Mesangial cell (primary cell): ENCODE measurements around the gene DENND4B. TPM values are rescaled to one million over a fixed set of nuclear protein-coding genes. Genes with fewer than 3 reads are reported as not detected.

Source experiments
- total RNA-seq: library from RNA; depleted of rRNA; stranded (reverse); fragments of >200 nt; gene quantifications from 2 replicates; pipeline ENCODE4 v1.2.3, GENCODE V29; 2015

Gene DENND4B, protein sequence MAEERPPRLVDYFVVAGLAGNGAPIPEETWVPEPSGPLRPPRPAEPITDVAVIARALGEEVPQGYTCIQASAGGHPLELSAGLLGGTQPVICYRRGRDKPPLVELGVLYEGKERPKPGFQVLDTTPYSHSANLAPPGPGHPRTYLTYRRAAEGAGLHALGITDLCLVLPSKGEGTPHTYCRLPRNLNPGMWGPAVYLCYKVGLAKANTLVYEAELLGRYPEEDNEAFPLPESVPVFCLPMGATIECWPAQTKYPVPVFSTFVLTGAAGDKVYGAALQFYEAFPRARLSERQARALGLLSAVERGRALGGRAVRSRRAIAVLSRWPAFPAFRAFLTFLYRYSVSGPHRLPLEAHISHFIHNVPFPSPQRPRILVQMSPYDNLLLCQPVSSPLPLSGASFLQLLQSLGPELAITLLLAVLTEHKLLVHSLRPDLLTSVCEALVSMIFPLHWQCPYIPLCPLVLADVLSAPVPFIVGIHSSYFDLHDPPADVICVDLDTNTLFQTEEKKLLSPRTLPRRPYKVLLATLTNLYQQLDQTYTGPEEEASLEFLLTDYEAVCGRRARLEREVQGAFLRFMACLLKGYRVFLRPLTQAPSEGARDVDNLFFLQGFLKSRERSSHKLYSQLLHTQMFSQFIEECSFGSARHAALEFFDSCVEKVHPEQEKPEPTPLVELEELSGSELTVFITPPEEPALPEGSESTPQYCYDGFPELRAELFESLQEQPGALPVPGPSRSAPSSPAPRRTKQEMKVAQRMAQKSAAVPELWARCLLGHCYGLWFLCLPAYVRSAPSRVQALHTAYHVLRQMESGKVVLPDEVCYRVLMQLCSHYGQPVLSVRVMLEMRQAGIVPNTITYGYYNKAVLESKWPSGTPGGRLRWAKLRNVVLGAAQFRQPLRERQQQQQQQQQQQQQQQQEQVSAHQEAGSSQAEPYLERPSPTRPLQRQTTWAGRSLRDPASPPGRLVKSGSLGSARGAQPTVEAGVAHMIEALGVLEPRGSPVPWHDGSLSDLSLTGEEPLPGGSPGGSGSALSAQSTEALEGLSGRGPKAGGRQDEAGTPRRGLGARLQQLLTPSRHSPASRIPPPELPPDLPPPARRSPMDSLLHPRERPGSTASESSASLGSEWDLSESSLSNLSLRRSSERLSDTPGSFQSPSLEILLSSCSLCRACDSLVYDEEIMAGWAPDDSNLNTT (N-terminal part only)
- 22.8 and 25.6 TPM in 2 replicates for total RNA-seq

DNA sequence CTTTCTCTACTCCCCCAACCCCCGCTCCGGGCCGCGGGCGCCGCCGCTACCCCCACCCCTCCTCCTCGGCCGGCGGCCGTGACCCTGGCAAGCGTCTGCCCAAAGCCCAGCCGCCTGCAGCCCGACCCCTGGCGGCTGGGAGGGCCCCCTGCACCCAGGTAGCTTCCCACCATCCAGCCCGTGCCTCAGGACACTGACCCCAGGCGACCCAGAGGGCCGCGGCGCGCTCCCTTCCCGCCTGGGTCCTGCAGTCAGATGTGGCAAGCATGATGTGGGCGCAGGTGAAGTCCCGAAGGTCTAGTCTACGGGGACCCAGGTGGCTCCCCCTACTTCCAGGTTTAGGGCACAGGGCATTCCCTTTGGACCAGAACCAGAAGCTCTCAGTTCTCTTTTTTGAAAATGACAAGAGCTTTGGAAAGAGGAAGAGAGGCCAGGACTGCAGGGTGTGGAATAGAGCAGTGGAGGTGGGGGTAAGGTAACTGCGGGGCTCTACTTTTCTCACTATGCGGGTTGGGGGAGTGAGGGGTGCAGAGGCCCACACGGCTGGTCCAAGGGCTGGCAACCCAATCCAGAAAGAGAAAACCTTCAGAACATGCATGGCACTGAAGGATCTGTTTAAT, at the start of gene DENND4B:
DENND4B (minus strand) TSS at position 97 of the 620 bp plus-strand sequence. CDS start 2,344 bp downstream, outside the sequence.

DNA sequence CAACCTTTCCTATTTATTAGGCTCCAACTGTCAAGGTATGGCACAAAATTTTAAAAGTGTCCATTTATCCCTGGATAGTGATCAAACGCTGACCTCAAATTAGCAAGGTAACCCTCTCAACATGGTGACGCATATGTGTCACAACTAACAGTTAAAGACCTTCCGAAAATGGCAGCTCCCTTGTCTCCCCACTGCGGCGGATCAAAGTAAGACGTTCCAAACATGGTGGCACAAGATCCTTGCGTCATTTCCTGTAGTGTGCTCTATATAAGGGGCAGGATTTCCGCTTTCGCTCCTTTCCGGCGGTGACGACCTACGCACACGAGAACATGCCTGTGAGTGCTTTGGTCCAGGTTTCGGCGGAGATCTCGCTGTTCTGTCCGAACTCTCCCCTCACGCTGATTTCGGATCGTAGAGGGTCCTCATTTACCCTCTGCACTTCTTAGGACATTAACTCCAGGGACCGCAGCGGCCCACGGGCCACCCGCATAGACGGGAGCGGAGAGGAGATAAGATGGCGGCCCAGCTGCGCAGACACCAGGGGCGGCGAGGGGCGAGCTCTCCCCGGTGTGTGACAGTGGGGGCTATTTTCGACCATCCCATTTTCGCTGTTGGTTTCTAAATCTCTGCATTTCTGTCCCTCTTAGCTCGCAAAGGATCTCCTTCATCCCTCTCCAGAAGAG, 44.1 kb upstream of the DENND4B start, which contains the start of gene RPS27:
RPS27 (plus strand) TSS at position 295 of the 683 bp plus-strand sequence; CDS start at position 330, 35 bp downstream.

DNA sequence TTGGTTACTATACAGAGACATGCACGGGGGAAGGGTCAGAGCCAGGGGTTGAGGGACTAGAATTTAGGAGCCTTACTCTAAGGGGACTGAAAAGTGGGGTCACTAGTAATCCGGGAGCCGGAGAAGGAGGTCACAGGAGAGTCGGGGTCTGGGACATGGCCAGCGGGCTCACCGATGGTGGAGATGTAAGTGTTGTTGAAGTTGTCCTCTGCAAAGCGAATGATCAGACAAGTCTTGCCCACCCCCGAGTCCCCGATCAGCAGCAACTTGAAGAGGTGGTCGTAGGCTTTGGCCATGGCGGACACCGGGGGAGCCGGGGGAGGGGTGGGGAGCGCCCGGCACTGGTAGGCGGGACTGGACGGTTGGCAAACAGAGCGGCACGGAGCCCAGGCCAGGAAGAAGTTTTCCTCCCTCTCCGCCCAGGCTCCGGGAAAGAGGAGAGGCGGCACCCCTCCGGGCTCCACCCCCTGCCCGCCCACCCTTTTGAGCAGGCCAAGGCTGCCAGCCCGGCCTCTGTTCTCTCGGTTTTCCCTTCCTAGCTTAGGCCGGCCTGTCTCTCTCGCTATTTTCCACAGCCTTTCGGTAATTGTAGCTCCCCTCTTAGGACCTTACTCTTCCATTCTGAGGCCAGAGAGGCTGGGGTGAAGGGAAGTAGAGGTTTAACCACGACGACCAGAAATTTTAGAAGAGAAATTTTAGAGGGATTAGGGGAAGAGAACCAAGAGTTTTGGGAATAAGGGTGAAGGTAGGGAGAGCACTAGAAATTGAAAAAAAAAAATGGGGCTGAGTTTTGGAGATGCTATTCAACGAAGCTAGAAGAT, 39.6 kb upstream of the DENND4B start, which contains the start of gene RAB13:
RAB13 (minus strand) TSS at position 399 of the 821 bp plus-strand sequence; CDS start at position 296, 103 bp downstream.

DNA sequence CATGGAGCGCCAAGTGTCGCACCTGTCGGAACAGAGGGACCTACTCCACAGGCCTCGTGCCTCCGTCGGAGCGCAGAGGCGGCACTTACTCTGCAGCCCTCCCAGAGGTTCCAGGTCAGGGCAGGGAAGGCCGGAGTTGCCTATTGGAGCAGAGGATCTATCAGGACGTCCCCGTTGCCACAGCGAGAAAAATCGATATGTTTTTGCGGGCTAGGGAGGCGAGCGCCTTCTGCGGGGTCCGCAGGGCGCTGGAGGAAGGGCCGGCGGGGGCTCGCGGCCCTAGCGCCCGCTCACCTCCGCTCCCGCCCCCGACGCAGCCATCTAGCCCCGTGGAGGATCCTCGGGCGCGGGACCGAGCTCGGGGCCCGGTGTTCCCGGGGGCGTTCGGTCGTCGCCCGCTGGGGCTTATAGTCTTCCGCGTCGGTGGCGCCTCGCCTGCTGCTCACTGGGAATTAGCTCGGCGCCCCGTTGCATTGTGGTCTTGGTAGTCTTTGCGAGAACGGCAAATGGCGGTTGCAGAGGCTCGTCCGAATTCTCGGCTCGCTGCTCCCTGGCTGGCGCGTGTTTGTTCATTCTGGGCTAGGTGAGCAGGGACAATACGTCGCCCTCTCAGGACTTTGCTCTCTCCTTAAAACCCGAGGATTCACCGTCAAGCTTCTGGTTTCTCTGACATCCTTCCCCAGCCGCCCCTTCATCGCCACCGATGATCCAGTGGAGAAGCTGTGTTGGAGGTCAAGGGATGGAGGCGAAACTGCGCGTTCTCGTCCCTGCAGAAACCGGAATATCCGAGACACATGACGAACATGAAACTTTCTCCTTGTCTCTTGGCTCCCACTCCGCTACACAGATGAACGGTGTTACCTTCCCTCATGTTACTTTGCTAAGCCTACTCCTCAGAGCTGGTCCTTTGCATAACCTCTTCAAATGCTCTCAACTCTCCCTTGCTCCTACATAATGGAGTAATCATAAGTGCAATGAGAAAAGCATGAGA, 31.0 kb upstream of the DENND4B start, which contains the start of gene JTB:
JTB (minus strand) TSS at position 425 of the 991 bp plus-strand sequence; CDS start at position 3, 422 bp downstream.

DNA sequence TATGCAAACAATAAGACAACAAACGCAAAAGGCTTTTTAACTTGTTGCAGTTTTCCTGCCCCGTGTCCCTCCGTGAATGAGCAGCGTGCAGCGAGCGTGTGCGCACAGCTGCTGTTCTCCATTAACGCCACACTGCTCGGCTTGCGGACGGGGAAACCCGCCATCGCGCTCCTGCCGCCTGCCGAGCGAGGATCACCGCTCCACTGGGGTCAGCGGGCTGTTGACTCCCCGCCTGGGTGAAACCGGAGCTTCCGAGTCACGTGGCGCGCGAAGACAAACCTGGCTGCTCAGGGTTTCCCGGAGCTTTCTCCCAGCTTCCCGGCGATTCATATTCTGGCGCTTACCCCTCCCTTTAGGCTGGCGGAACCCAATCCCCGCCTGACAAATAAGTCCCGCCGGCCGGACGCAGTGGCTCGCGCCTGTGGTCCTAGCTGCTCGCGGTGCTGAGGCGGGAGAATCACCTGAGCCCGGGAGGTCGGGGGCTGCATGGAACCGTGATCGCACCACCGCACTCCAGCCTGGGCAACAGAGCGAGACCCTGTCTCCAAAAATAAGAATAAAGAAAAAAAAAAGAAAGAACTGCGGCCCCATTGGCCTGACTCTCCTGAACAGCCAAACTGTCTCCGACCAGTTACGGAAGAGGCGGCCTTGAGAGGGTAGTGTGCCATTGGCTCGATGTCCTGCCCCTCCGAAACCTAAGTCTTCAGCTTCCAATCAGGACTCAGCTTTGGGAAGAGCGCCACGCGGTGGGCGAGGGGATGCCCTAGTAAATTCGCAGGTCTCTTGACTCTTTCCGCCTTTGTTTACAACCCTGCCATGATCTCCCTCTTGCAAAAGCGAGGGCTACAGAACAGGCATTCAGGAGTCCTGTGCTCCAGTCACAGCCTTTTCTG, 20.8 kb upstream of the DENND4B start, which contains the start of gene CREB3L4:
CREB3L4 (plus strand) TSS at position 796 of the 893 bp plus-strand sequence. CDS start 624 bp downstream, outside the sequence.

DNA sequence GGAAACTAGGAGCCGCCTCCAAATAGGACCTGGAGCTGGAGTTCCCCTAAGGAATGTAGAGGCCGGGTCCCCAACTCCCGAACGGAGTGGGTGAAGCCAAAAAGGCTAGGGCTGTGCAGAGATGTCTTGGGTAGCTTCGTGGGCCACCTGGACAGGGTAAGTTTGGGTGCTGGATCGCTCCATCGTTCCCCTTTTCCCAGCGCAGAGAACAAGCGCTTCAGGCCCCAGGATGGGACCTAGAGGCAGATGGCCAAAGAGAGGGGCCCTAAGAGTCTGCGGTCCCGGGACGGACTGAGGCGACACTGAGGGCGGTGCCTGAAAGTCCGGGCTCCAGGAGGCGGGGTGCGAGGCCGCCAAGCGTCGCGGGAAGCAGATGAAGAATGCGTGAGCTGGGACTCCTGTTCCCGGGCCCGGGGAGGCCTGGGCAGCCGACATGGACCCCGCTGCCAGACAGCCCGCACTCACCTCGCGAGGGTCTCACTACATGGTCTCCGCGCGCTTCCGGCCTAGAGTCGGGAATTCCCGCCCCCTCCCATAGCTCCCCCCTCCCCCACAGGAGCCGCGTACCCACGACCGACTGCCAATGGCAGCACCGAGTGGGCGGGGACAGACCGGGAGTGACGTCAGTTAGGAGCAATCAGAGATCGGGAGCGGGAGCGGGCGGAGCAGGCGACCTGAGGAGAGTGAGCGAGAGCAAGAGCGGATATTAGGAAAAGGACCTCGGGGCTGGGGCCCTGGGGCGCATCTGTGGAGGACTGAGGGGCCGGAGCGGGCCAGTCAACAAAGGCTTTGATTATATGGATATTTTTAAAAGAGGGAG, 16.7 kb upstream of the DENND4B start, which contains the start of gene SLC39A1:
SLC39A1 (minus strand) TSS at position 508 of the 820 bp plus-strand sequence. CDS start 822 bp downstream, outside the sequence.

DNA sequence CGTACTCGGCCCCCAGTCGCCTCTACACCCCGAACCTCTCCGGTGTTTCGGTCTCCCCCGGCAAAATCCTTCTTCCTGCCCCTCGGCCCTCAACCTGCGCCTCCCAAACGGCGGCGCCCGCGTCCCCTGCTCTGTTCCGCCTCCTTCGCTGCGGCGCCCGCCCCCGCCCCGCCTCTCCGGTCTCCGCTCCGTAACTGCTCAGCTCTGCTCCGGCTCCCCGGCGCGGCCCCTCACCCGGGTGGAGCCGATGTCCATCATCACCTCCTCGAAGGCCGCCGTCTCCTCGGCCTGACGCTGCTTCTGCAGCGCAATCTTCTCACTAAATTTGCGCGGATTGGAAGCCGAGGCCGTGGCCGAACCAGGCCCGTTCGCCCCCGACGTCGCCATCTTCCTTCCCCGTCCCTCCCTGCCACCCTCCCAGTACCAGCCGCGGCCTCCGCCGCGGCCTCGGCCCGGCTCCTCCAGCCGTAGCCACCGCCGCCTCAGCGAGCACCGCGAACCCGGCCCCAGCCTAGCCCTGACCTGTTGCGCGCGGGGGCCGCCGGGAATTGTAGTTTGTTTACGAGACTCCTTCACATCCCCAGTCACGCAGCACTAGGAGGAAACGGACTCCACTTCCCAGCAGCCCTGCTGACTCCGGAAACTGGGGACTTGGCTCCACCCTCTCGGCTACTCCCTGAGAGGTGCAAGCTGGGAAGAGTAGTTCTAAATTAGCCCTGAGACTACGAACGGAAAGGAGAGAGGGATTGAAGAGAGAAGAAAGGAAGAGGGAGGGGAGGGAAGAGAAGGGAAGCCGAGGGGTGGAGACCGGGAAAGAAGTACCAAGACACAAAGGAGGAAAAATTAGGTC, 11.8 kb upstream of the DENND4B start, which contains the start of gene CRTC2:
CRTC2 (minus strand) TSS at position 502 of the 850 bp plus-strand sequence; CDS start at position 387, 115 bp downstream.

DNA sequence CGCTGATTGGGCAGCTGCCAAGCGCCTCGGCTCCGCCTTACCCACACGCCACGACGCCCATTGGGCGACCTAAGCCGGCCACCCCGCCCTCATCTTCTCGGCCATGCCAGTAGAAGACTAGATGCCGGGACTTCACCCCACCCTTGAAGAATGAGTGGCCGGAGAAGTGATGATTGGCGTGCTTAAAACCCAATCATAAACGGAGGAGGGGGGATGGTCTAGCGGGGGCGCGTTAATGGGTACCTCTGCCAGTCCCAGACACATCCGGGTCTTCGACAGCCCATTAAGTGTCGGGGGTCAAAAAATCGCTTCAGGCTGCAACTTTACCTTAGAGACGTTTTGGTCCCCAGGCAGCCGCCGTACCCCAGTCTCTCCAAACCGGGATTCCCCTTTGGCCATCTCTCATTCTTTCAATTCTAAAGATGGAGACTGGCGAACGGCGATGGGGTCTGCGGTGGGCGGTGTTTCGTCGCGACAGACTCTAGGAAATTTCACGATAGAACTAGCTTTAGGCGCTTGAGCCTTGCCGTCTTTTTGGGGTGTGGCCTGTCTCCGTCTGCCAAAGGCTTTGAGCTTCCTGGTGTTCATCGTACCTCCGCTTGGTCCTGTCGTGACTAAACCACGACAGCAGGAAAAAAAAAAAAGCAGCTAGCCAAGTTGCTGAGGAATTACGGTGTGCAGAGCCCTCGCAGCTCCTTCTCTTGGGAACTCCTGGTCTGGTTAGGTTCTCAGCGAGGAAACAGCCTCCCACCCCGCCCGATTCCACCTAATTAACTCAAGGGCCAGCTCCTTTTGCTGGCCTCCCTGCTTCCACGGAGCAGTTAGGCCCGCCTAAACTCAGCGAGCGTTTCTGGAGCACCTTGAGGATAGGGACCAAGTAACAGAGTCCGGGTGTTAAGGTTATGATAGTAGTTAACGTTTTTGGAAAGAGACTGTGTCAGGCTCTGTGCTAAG, 23.3 kb downstream of the DENND4B start, which contains the start of gene GATAD2B:
GATAD2B (minus strand) TSS at position 1 of the 954 bp plus-strand sequence. CDS start 94,625 bp downstream, outside the sequence.

Other genes with a start within 250 kb of the DENND4B start
- 28.2 and 39.3 TPM in 2 replicates for gene INTS3, start 218.7 kb downstream of the DENND4B start, total RNA-seq
- 7.3 and 24.0 TPM in 2 replicates for gene SLC27A3, start 171.3 kb downstream of the DENND4B start, total RNA-seq
- gene GATAD2B, start 23.7 kb downstream of the DENND4B start, total RNA-seq, result 12.1 and 12.7 TPM in 2 replicates
- gene CRTC2, start 11.9 kb upstream of the DENND4B start, total RNA-seq, result 14.2 and 15.3 TPM in 2 replicates
- 142 and 244 TPM in 2 replicates for gene SLC39A1, start 16.8 kb upstream of the DENND4B start, total RNA-seq
- gene CREB3L4, start 21.2 kb upstream of the DENND4B start, total RNA-seq, result 10.4 and 10.8 TPM in 2 replicates
- gene JTB, start 31.0 kb upstream of the DENND4B start, total RNA-seq, result 174 and 188 TPM in 2 replicates
- gene RAB13, start 39.6 kb upstream of the DENND4B start, total RNA-seq, result 23.3 and 38.2 TPM in 2 replicates
- 1,375 and 1,653 TPM in 2 replicates for gene RPS27, start 44.0 kb upstream of the DENND4B start, total RNA-seq
- gene NUP210L, start 208.4 kb upstream of the DENND4B start, total RNA-seq, result not detected in 2 replicates
- 114 and 387 TPM in 2 replicates for gene TPM3, start 245.4 kb upstream of the DENND4B start, total RNA-seq